TTC549 (cell line): ENCODE measurements around the gene SHISA8.
A peak's percentile ranks its signal among the peaks of the same experiment; 100 is the strongest.
"Not testable (repeated sequence)": the region's sequence is repeated elsewhere in the genome, so short reads cannot be mapped to it uniquely, and the experiment has no call there.

Source experiments
- FAIRE-seq: peaks from 2 replicates; lab custom pipeline; 2012; peaks lifted over from hg19 to GRCh38; lab: Jason Lieb, UNC

SHISA8 gene

DNA sequence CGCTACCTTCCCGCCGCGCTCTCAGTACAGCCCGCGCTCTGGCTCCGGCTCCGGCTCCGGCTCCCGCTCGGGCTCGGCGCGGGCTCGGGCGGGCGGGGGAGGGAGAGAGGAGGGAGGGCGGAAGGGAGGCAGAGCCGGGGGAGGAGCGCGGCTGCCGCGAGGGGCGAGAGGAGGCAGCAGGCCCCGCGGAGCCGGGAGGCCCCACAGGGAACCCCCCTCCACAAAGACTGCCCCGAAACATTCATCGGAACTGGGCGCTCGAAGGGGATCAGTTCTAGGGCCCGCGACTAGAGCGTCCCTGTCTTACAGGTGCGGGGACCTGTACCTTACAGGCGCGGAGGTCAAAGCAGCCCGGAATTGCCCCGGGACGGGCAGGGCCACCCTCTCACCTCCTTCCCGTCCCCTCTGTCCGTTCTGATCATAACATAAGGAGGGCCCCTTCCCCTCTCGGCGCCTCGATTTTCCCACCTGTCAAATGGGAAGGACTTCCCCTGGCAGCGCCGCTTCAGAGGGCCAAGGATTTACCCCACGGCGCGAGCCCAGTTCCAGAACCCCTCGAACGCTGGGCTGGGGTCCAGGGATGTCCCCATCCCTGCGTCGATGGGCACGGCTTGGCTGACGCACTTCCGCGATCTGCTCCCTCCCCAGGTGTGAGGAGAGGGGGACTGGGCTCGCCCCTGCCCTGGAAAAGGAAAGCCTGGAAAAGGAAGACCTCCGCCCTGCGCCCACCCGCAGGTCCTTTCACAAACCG is at the start of gene SHISA8:
SHISA8 (minus strand) TSS at position 40 of the 751 bp plus-strand sequence. CDS start 407 bp downstream, outside the sequence.
- no peak for FAIRE-seq

DNA sequence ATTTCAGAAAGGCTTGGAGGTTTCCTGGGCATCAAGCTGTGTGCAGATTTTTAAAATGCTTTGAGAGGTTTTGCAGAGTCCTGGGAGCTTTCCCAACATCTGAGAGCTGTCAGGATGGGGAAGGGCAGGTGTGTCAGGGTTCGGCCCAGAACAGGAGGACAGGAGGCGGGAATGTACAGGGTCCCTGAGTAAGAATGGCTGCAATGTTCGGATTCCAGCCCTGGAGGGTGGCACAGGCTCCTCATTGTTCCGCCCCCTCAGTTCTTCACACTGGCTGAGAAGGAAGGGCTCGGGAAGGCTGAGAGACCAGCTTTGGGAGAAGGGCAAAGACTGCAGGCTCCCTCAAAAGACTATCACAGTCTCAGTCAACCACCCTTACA is 49.2 kb upstream of the SHISA8 start:
- no peak for FAIRE-seq

DNA sequence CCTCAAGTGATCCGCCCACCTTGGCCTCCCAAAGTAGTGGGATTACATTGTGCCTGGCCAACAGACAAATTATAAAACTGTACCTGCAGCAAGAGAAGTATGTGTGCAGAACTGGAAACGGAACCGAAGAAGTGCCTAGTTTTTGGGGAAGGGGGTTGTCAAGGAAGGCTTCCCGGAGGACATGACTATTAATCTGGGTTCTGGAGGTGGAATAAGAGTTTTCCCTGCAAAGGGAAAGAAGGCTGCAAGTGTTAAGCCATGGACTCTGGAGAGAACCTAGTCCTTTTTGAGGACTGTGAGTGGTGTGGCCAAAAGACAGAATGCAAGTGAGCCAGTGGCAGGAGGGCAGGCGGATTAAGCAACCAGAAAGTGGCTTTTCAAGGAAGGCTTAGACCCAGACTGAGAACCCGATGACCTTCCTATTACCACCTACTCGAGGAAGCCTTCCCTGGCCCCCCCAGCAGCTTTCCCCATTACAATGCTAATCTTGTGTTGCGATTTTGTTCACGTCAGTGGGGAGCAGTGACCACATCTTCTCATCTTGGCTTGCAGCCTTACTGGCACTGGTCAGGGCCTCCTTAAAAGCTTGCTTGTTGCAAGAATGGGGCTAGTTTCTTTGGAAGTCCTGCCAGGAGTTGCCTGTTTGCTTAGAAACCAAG is 48.7 kb upstream of the SHISA8 start:
- FAIRE-seq, result no peak

DNA sequence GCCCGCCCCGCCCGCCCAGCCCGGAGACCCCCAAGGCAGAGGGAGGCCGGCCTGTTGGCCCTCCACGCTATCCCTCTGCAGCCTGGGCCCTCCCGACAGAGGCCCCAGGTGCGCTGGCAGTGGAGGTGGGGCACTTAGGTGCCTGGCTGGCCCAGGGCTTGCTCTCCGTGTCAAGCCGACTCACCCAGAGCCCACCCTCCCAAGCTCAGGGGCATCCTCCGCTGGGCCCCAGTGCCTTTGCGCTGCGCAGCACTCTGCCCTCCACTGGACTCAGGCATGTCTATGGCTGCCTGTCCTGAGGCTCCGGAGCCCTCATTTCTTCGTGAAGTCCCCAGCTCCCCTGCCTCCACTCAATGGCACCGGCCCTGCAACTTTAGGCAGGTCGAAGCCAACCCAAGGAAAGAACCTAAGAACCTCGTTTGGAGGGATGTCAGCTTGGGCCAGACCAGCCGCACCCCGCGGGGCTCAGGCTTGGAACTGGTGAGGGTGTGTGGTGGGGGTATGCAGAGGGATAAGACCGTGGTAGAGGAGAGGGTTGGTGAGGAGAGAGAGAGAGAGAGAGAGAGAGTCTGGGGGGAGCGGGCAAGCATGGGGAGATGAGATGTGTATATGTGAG is 43.2 kb upstream of the SHISA8 start:
- FAIRE-seq, result no peak

DNA sequence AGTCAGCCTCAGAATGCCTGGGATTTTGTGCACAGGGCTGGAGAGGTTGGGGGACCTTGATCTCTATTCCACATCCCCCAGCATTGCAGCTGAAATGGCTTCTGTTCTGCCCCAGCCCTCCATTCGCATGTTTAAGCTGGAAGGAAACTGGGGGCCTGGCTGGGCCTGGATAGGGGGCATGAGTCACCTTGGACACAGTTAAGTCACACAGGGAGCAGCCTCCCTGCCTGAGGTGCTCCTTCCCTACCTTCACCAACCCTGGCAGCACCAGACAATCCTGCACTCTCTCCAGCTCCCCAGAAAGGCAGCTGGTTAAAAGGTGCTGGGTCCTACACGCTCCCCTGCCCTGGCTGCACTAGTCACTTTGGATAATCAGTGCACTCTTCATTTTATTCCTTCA is 37.8 kb upstream of the SHISA8 start:
- no peak for FAIRE-seq

DNA sequence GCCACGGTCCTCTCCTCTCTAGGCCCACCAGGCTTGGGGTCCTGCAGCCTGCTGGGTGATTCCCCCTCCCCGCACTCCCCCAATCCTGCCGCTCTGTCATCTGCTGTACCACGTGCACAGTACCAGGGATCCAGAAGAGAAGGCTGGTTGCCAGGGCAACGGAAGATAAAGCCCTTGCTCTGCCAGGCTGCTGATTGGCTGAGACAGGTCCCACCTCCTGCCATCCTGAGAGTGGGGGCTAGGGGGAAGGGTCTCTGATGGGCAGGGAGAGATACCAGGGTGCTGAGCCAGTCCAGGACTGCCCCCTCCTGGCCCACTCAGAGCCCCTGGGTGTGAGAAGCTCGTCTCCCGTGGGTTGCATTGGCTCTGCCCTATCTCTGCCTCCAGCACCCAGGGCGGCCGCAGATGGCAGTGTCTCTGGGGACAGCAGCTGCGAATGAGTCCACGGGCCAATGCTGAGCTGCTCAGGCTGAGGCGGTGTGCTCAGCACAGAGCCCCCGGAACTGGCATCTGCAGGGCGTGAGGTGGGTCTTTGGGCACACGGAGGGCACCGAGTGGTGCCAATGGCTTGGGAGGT is 37.1 kb upstream of the SHISA8 start, which contains the start of gene SMIM45:
SMIM45 (plus strand) TSS at position 253 of the 577 bp plus-strand sequence.
- FAIRE-seq, result no peak

DNA sequence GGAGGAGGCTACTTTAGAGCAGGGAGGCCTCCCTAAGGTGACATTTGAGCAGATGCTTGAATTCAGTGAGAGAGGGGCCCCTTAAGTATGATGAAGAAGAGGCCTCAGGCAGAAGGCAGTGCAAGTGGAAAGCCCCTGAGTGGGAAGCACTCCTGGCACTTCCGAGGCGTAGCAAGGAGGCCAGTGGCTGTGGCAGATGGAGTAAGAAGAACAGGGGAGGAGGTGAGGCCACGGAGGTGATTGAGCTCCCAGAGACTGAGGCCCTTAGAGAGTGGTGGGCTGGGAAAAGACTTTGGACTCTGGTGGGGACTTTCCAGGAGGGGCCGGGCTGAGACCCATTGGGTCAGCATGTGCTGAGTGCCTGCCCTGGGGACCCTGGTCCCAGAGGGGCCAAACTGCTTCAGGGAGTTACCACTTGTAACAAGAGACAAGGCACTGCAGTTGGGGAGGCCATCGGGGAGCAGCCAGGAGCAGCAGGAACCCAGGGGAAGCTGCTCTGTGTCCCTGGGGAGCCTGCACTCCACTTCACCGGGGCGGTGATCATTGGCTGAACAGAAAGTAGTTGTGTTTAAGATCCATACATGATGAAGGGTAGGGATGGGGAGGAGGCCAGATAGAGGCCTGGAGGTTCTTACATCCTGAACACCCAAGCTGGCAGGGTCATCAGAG is 34.6 kb upstream of the SHISA8 start:
- no peak for FAIRE-seq

DNA sequence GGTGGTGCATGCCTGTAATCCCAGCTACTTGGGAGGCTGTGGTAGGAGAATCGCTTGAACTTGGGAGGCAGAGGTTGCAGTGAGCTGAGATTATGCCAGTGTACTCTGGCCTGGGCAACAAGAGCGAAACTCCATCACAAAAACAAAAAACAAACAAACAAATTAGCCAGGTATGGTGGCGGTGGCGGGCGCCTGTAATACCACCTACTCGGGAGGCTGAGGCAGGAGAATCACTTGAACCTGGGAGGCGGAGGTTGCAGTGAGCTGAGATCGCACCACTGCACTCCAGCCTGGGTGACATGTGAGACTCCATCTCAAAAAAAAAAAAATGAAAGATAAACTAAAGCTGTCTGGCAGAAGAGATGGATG is 34.0 kb upstream of the SHISA8 start:
- FAIRE-seq, result not testable (repeated sequence)

DNA sequence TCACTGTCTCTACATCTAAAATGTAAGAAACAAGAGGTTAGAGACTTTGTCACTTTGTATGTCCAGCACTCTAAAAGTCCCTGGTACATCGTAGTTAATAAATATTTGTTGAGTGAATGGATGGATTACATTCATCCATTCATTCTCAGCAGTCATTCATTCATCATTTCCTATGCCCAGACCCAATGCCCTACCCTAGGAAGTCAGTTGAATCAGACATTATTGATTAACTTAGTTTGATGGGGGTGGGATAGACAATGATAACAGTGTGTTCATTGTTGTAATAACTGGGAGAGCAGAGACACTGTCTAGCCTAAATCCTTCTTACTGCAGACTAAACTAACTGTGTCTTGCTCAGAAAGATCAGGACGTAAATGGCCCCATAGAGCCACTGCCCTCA is 33.3 kb upstream of the SHISA8 start:
- no peak for FAIRE-seq

DNA sequence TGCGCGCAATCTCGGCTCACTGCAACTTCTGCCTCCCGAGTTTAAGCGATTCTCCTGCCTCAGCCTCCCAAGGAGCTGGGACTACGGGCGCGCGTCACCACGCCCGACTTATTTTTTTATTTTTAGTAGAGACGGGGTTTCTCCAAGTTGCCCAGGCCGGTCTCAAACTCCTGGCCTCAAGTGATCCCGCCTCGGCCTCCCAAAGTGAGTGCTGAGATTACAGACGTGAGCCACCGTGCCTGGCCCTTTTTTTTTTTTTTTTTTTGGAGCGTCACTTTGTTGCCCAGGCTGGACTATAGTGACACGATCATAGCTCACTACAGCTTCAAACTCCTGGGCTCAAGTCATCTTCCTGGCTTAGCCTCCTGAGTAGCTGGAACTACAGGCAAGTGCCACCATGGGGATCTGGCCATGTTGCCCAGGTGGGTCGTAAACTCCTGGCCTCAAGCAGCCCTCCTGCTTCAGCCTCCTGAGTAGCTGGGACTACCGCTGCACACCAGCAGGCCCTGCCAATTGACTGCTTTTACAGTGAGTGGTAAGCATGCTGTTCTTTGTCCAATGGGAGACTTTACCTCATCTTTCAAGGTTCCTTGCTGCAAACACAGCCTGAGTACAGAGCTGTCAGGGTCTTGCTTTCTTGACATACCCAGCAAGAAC is 32.7 kb upstream of the SHISA8 start:
- no peak for FAIRE-seq

DNA sequence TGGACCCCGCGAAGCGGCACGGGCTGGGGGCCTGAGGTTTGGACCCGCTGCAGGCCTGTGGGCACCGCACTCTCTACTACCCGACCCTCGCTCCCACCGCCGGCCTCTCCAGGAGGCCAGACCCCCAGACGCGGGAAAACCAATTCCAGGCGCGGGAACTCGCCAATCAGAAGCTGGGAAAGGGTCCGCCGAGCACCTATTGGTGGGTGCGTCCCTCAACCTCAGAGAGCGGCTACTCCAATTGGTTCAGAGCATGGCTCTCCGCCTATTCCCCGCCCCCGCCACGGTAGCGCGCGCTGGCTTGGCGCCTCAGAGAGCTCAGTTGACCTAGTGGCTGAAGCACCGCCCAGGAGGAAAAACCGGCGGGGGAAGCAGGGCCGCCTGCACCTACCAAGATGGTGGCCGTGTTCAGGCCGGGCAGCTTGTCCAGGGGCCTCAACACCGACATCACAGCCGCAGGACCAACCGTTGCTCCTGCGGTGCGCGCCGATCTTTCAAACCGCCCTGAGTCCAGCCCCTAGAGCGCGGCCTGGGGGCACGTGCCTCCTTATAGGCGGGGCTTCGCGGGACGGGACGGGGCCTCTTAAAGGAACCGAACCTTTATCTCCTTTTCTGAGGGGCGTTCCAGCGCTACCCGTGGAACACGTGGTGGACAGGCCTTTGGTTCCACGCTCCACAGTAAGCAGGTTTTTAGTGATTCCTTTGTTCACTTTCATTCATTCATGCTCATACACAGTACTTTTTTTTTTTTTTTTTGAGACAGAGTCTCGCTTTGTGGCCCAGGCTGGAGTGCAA is 32.0 kb upstream of the SHISA8 start, which contains the start of gene CENPM:
CENPM (minus strand) TSS at position 524 of the 795 bp plus-strand sequence; CDS start at position 448, 76 bp downstream.
- FAIRE-seq, result peak; percentile 82

DNA sequence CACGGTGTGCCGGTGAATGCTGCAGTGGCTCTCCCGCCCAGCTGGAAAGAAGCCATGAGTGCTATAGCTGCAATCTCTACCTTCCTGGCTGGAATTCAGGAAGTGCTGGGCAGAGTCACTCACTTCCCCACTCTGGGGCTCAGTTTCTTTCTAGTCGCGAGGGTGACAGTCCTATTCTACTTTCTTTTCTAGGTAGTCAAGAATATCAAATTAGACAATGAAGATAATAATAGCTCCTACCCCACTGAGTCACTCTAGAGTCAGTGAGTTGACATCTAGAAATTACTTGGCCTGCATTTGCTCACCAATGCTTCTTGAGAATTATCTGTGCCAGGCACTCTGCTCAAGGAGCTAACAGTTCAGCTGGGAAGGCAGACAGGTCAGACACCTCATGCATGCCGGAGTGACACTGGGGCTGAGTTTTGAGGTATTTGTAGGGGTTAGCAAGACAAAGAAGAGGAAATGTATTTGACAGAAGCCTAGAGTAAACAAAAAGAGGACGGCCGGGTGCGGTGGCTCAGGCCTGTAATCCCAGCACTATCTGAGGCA is 28.9 kb upstream of the SHISA8 start:
- no peak for FAIRE-seq

DNA sequence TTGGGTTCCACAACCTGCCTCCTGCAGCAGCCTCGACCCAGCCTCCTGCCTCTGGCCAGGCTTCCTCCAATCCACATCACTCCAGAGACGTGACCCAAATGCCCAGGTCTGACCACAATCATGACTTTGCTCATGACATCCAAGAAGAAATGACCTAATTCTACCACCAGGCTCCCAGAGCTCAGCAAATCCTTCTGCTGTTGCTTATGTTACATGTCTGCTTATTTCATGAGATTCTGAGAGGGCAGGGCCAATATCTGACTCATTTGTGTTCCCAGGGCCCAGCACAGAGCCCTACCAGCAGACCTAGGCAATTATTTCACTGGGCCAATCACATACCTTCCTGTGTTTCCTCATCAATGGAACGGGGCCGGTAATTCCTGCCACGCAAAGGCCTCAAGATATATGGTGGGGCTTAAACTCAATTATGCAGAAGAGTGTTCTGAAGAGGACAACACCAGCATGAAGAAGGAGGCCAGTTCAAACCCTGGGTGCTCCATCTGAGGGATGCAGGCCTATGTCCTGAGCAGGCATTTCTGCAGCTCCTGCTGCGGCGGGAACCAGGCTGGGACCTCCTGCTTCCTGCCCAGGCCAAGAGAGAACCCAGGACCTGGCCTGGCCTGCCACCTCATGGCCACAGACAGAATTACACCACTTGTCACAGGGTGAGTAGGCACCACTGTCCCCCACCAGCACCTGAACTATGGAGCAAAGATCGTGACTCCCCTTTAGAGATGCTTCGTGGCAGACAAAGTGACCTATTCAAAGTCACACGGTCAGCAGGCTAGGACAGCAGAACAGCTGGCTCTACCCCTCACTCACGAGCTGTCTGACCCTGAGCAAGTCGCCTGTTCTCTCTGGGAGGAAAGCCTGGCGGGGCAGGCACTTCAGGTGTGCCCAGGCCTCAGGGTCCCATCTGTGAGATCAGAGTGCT is 26.2 kb upstream of the SHISA8 start:
- FAIRE-seq, result no peak

DNA sequence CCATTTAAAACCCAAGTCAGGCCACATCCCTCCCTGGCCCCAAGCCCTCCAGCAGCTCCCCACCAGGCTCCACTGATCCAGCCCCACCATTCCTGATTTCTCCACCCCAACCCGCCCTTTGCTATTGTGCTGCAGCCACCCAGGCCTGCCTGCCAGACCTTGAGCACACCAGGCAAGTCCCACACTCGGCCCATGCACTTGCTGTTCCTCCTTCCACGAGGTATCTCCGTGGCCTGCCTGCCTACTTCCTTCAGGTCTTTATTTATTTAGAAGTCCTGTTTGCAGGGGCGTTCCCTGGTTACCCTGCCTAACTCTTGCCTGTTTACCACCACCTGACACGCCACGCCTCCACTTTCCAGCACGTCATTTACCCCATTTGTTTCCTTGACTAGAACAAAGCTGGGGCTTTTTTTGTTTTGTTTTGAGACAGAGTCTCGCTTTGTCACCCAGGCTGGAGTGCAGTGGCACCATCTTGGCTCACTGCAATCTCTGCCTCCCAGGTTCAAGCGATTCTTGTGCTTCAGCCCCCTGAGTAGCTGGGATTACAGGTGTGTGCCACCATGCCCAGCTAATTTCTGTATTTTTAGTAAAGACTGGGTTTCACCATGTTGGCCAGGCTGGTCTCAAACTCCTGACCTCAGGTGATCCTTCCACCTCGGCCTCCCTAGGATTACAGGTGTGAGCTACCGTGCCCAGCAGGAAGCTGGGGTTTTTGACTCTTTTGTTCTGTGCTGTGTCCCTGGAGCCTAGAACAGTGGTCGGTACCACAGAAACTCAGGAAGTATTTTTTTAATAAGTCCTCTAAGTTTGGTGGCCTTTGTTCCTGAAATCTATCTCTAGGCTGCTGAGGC is 25.3 kb upstream of the SHISA8 start:
- no peak for FAIRE-seq

DNA sequence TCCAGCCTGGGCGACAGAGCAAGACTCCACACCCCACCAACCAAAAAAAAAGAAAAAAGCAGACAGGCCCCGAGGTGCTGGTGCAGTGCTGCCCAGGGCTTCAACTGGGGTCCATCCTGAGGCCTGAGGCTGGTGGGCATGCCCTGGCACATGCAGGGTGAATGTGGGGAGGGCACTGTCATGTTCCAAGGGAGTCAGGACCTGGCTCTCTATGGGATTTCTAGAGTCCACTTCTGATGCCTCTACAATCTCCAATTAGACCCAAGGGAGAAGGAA is 22.0 kb upstream of the SHISA8 start:
- FAIRE-seq, result no peak

DNA sequence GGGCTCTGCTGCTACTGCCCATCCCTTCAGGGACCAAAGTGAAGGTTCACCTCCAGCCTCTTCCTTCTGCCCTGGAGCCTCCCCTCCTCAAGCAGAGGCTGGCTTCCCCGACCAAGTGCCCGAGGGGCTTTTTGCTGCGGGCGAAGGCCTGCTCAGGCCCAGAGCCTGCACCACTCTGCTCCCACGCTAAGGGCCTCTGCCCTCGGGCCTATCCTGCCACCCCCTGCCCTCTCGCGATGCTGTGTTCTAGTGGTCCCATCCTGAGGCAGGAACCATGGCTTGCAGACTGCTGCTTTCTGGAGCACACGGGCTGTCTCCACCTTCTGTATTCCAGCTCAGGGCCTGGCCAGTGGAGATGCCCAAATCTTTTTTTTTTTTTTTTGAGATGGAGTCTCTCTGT is 20.6 kb upstream of the SHISA8 start:
- no peak for FAIRE-seq

DNA sequence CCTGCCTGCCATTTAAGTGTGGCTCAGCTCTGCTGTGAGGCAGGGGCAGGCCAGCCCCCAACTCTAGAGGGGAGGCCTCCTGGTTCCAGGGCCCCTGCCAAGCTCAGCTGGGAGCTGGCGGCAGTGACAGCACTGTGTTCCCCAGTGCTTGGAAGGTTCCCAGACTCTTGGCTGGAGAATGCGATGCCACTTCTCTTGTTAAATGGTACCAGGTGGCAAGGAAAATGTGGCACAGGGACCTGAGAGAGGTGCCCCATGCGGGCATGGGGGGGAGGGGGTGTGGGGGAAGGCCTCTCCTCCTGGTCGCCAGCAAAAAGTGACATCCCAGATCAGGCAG is 20.1 kb upstream of the SHISA8 start:
- no peak for FAIRE-seq

DNA sequence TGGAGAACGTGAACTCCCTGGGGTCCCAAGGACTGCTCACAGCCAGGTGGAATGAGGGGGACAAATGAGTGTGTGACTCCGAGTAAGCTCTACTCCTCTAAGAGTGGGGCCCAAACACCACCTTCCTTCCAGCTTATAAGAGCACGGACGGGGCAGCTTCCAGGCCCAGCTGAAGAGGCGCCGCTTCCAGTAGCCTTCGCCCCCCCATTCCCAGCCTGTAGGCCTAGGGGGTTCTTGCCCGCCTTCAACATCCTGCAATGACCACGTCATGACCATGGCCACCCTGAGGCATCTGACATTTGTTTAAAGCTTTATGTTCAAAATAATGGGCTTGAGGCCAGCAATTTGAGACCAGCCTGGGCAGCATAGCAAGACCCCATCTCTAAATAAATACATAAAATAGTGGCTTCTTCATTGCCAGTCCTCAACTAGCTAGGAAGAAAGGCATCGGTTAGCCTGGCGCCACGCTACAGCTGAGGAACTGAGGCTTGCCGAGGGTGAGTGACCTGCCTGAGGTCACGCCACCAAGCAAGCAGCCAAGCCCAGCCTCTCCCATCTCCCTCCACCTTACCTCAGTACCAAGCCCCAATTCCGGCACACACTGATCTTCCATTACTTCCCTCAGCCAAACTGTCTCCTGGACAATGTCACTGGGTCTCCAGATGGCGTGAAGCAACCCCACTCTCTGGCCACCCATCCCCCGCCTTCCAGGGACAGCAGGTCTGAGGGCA is 19.6 kb upstream of the SHISA8 start:
- no peak for FAIRE-seq
